HG02798 (cell line): ENCODE results near the gene CHN2.
A peak's percentile ranks its signal among the peaks of the same experiment; 100 is the strongest.

Experiments used
- ATAC-seq: cut with Tn5 transposase; IDR thresholded peaks from one replicate; pipeline ENCODE4 v1.9.1; 2021; ENCODE audit warnings: mild to moderate bottlenecking; ENCODE audit not compliant: unreplicated experiment, poor library complexity

The CHN2 gene

DNA sequence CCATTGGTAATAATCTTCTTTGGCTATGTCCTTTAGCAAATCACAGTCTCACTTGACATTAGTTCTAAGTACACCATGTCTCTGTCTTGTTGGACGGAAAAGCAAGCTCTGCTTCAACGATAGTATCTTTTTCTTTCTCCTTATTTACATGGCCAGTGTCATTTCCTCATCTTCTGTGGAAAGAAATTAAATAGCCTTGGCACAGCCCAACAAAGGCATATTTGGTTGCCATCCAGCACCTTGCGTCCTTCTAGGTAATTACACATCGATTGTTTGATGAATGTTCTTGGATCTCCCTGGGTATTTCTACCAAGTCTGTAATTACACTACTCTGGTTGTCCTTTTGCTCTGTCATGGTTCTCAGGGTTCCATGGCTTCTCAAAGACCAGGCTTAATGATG is 183.1 kb downstream of the CHN2 start:
- ATAC-seq, result no peak

DNA sequence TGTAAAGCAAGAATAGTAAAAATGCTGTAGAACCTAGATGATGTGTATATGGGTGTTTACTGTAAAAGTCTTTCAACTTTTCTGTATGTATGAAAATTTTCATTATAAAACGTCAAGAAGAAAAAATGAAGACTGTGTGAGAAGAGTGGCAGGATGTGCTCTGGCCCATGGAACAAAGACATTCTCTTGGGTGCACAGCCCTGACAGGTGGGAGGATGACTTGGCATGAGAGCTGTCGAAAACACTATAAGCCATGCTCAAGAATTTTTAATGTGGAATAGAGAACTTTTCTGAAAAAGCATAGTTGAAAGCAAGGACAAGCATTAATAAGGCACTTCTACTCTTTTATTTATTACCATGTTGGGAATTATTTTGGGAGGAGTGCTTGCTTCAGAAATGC is 185.0 kb downstream of the CHN2 start:
- ATAC-seq, result no peak

DNA sequence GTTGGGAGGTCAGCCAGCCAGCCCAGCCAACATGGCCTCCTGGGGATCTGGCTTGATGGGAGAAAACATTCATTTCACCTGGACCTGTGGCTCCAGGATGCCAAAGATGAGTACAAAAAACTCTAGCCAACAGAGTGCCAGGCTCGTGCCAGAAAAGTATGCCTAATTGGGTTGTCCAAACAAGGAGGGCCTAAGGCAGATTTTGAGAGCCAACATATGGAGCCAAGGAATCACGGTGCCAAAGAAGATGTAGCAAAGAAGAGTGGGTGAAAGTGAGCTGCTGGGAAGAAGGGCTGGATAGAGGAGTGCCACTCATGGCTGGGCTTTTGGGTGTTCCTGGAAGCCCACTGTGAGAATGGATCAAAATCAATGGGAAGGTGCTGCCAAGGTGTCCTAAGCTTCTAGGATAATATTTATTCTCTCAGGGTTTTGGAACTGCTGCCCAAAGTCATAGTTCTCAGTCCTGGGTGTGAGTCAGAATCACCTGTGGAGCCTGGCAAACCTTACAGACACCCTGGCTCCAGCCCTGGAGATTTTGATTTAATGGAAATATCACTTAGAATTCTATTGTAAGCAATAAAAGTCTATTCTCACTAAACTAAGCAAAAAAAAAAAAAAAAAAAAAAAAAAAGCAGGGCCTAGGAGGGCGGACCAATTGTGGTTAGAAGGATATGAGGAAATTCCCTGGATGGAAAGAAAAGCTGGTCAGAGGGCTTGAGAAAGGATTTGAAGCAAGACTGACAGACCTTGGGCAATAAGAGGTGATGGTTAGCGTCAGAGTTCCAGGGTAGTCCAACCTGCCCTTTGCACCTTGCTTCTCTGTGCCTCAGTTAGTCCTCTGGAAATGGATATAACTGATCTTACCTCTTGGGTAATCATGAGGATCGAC is 186.9 kb downstream of the CHN2 start:
- ATAC-seq, result no peak

DNA sequence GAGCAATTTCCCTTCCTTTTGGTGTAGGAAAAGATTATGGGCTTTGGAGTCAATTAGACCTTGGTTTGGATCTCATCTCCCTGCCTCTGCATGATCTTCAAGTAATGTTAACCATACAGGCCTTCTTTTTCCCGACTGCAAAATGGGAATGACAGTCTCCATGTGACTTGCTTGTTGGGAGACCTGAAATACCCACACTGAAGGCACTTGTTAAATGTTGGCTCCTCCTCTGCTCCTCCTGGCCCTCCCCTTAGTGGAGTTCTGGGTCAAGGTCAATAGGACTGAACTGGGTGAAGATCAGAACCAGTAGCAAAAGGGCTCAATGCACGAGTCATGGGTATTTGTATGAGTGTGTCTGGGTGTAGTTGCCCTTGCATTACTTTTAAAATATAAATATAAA is 189.7 kb downstream of the CHN2 start:
- ATAC-seq, result no peak

DNA sequence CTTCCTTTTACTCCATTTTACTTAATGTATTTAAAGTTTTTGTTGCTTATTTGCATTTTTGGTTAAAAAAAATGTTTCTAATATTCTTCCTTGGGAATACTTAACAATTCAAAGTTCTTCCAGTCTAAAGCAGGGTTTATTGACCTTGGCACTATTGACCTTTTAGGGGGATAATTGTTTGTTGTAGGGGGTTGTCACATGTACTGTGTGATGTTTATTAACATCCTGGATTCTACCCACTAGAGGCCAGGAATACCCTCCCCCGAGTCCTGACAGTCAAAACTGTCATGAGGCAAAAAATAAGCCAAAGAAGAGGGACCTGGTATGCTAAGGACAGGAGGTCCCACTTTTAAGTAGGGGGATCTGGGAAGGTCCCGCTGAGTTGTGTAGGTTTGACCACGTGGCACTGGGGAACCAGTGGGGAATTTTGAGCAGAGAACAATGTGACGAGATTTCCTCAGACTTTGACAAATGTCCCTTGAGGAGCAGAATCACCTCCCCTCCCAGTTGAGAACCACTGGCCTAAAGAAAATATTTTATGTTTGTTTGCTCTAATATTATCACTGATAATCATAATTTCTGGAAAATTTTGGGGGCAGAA is 190.7 kb downstream of the CHN2 start:
- ATAC-seq, result no peak

DNA sequence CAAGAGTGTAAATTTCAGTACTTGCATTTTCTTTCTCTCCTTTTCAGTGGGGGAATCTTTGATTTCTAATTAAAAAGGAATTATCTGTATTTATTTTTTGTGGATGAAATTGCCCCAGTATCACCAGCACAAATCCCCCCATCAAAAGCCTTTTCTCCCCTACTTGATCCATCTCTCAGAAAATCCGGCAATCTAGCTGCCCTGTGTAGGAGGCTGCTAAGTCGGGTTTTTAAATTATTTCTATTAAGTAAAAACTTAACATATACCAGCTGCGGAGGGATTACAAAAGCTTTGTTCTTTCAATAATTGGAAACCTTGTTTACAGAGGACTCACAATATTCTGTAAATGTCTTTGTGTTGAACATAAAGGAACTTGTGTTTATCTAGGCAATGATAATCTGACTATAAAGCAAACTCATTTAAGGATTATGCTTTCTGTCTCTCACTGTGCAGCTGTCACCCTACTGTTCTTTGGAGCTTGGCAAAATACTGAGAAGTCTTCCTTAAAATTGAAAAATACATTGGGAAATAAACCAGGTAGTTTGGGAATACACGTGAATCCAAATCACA is 191.7 kb downstream of the CHN2 start:
- ATAC-seq, result no peak

DNA sequence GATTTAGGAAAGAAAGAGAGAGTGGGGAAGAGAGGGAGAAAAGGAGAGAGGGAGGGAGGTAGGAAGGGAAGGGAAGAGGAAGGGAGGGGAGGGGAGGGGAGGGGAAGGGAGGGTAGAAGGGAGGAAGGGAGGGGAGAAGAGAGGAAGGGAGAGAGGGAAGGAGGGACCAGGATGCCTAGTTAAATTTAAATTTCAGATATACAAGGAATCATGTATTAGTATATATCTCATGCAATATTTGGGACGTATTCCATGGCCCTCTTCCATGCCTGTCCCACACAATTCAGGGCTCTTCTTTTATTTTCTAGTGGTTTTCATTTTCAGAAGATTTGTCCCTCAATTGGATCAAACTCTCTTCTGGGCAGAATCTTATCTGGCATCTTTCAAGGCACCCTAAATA is 196.7 kb downstream of the CHN2 start:
- no peak for ATAC-seq

DNA sequence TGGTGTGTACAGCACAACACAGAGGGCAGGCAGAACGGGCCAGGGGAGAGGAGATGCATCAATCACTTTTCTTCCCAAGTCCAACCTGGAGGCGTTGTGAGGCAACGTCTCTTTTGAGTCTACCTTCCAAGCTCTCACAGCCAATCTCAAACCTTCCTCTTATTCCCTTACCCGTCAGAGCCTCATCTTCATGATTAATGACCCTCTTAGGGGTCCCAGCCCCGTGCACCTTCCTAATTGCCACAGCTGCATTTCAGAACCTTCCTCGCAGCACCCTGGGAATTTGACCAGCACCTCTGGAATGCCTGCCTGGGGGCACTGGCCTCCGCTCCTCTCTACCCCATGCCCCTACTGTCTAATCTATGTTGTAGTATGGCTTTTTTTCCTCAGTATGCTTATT is 199.7 kb downstream of the CHN2 start:
- ATAC-seq, result no peak

DNA sequence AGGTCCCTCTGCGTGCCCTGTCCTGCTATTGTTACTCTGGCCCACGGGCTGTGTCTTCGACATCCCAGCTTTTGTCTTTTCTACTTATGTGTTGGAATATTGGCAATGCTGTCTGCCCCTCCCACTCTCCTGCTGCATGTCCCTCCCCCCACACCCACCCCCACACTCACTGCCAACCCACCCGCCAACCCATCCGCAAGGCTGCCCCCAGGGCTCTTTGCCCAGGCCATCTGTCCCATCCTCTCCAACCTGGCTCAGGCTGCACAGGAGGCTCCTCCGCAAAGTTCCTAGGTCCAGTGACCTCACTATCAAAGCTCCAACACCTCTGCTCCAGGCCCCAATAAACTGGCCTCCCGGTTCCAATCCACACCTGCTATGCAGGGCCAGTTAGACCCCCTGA is 202.0 kb downstream of the CHN2 start:
- no peak for ATAC-seq

DNA sequence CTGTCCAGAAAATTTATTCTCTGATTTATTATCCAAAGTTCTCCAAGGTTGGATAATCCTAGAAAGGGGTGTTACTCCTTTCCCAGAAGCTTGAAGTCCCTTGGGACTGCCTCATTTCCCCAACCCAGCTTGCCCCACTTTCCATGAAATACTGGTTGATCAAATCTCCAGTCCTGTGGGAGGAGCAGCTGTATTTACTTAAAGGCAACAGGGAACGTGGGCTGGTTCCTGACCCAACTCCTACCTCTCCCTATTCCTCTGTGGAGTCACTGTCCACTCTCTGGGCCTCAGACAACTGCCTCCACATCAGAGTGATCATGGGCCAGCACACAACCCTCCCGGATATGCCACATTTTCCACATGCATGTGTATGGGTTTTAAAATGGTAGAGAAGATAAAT is 202.8 kb downstream of the CHN2 start:
- no peak for ATAC-seq

DNA sequence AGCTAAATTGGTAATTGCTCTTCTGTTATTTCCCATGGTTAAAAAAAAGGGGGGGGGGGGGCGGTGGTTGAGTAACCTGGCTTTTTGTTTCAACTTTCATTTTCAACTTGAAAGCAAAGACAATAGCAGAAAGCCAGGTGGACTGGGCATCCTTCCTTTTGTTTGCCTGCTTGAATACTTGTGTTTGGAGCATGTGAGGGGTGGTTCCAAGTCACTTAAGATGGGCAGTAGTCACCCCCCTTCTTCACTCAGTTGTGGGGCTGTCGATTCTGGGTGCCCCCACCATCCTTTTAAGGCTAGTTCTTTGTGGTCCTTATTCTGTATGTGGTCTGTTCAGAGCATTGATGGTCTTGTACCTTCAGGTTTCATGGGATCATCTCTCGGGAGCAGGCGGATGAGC is 203.4 kb downstream of the CHN2 start:
- no peak for ATAC-seq

DNA sequence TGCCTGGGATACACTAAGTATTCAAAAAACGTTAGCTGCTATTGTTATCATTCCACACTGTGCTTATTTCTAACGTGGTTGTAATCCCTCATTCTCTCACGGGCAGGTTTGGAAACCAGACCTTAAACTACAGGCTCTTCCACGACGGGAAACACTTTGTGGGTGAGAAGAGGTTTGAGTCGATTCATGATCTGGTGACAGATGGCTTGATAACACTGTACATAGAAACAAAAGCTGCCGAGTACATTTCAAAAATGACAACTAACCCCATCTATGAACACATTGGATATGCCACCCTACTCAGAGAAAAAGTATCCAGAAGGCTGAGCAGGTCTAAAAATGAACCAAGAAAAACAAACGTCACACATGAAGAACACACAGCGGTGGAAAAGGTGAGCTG is 205.9 kb downstream of the CHN2 start:
- ATAC-seq, result no peak

DNA sequence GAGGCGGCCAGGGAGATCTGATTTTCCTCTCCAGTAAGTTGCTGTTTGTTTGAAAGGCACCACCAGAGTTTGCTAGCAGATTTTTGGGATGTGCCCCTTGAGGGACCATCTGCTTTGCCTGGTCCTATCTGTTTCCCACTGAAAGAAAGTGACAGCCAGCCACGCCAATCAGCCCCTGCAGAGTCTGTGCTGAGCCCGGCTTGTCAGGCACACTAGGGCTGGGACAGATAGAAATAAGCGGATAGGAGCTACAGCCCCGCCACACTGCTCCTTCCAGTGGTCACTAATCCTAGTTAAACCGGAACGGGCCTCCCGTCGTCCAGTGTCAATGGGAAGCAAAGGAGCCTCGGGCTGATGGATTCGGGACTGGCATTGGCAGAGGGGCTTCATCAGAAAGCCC is 207.2 kb downstream of the CHN2 start:
- no peak for ATAC-seq

DNA sequence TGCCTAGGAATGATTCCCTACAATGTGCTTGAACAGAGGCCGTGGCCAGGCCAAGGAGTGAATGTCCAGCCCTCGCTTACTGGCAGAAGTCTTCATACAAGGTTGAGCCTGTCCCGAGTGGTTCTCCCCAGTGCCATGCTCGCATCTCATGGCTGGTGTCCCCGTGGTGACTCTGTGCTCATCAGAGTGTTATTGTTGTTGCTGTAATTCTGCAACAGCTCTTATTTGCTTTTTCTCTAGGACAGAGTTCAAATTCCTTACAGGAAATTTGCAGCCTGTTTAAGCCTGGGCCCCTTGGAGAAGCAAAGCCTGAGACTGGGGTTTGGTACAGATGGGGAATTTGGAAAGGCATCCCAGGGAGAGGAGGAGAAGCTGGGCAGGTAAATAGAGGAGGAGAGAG is 211.3 kb downstream of the CHN2 start:
- ATAC-seq, result no peak

DNA sequence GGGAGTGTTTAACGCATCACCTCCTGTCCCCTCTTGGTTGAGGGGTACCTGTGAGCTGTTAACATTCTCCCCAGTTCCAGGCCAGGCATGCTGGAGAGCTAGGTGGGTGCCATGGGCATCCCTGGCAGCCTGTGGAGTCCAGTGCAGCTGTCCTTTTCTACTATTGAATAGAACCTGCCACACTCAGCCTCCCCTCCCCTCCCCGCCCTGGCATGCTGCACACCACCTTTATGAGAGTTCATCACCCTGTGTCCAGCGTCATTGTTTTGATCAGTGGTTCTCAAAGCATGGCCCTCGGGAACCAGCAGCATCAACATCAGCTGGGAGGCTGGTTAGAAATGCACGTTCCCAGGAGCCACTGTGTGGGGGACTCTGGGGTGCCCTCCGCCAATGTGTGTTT is 211.8 kb downstream of the CHN2 start:
- ATAC-seq, result no peak

DNA sequence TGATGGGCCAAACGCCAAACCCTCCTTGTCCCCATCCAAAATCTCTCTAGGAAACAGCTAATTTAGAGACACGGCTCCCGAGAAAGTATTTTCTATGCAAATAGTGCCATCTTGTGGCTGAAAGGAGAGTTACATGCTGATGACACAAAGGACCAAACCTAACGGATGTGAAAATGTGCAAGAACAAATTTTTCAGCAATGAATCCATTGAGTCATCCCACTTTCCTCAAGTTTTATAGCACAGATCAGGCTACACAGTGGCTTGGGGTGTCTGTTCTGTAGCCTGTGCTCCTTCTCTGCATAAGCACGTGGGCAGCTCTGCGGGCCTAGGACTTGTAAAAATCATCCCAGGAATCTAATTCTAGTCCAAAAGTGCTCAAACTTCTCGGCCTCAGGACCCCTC is 214.3 kb downstream of the CHN2 start:
- ATAC-seq, result peak; percentile 62

DNA sequence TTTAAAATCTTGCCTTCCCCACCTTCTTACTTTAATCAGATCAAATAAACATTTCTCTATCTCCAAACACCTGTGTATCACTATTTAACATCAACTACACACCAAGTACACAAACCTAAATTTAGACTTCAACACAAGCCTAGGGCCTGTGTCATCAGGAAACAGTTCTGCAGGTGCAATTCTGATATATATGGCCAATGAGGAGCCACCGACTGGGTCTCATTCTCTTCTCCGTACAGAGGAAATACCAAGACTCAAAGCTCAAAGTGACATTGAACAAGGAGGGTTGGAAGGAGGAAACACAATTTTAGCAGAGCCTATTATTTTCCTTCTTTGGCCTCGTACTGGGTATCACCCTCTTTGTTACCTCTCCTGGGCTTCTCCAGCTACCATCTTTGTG is 216.4 kb downstream of the CHN2 start:
- ATAC-seq, result no peak

DNA sequence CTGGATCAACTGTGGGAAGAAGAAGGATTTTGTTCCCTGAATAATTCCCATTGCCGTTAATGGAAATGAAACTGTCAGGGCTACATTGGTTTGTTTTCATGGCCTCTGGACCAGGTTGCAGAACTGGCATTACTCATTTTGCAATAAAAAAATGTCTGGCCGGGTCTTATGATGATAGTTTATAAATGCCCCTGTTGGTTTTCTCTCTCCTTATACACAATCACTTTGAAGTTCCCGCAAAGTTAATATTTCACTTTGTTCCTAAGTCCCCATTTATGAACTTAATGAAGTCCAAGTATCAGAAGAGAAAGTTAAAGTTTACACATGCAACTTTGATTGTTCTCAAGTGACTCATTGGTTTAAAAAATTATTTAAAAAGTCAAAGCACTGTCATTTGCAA is 218.3 kb downstream of the CHN2 start:
- no peak for ATAC-seq

DNA sequence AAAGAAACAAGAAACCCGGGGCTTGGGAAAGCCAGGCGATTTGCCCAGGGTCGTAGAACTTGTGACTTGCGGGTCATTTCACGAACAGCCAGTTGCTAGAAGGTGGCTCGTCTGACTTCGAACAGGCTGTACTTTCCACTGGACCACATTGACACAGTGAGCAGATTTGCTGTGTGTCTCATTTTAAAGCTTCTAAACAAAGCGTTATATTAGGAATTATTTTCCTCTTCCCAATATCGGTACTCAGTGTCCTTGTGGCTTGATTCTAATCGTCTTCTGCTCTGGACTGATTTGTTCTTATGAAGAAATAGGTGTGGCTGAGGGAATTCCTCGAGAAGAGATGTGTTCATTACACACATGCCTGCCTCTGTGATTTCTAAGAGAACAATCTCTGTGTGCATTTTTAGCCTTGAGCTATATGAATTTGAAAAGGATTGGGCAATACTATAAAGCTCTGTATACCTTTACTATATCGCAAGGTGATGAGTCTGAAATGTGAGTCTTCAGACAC is 219.1 kb downstream of the CHN2 start:
- no peak for ATAC-seq

DNA sequence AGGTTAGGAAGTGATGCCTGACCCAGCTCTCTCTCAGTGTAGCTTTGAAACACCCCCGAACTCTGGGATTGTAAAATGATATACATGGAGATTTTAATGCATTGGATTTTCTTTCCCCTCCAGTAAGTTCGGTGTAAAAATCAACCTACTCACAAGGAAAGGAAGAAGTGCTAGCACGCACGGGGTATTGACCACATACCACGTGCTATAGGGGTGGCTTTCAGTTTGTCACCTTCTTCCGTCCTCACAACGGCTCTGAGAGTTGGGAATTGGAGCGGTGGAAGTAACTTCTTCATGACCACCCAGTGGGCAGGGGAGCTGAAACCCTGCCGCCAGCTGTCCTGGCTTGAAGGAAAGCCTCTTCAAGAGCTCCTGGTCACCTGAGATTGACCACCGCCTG is 219.6 kb downstream of the CHN2 start:
- ATAC-seq, result no peak

DNA sequence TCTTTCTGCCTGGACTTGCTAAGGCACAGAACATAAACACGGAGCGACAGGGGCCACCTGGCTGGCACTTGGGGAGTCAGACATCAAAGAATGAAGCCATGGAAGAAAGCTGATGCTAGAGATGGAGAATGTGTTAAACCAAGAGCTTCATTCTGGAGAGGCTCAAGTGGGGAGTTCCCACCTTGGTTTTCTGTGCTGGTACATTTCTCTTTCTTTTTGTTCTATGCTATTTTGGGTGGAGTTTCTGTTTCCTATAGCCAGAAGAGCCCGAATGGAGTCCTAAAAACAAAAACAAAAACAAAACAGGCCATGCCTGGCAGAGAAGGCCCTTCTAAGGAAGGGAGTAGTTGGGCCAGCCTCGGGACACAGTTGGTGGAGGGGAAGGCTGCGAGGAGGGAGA is 220.6 kb downstream of the CHN2 start:
- no peak for ATAC-seq
